ENCODE measurements around the gene CDH4.

CDH4 gene

GRCh38 chr20:61948586-61949362 lies 696.7 kb downstream of the CDH4 start:
- DNase-seq = no peak

DNA sequence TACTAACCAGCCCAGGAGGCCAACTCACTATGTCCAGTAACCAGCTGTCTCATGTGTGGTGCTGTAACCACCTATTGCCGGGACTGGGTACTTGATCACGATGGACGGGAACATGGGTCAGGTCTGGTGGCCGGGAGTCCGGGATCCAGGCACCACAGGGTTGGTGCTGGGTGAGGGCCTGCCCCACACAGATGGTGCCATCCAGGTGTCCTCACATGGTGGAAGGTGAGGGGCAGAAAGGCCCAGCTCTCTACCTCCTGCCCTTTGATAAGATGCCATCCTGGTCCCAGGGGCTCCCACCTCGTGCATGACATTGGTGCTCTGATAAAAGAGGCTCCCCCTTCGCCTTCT lies 697.3 kb downstream of the CDH4 start:
- DNase-seq = no peak

GRCh38 chr20:61949714-61950640 lies 697.9 kb downstream of the CDH4 start:
- DNase-seq = no peak

DNA sequence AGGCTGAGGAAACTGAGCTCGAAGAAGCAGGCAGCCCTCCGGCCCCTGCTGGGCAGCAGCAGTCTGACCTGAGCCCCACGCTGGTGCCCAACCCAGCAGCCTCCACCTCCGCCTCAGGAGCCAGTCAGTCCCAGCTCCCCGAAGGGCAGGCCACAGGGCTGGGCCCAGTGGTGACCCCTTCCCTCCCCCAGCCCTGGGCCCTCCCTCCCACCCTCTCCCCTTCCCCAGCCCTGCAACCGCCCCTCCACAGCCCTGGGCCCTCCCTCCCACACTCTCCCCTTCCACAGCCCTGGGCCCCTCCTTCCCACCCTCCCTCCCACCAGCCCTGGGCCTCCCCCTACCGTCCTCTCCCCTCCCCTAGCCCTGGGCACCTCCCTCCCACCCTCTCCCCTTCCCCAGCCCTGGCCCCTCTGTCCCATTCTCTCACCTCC lies 698.6 kb downstream of the CDH4 start:
- DNase-seq = no peak

DNA sequence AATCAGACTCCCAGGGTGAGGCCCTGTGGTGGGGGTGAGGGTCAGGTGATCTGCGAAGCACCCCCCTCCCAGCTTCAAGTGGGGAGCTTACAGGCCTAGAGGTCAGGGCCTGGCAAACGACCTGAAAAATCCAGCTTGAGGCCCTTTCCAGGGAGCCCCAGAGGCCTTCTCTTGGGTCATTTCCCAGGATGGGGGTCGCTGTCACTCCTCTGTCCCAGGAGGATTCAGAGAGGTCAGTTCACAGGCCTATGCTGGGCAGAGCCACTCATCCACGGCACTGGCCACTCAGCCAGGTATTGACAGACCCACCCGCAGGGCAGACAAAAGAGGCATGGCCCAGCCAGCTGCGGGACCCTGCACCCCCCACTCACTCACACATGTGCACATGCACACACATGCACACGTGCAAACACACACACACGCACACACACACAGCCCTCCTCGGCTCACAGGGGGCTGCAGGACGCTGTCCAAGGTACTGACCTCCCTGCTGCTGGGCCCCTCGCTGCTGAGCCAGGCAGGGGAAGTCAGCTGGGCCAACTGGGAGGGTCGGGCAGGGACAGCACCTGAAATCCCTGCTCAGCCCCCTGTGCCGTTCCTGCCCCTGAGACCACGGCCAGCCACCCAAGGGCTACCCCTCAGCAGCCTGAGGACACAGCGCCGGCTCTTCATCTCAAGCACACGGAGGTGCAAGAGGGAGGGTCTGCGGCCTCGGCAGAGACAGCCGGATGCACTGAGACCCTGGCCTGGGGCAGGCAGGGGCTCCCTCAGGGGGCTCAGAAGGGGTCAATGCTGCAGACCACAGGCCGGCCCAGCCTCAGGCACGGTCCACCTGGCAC lies 699.9 kb downstream of the CDH4 start:
- no peak for DNase-seq

DNA sequence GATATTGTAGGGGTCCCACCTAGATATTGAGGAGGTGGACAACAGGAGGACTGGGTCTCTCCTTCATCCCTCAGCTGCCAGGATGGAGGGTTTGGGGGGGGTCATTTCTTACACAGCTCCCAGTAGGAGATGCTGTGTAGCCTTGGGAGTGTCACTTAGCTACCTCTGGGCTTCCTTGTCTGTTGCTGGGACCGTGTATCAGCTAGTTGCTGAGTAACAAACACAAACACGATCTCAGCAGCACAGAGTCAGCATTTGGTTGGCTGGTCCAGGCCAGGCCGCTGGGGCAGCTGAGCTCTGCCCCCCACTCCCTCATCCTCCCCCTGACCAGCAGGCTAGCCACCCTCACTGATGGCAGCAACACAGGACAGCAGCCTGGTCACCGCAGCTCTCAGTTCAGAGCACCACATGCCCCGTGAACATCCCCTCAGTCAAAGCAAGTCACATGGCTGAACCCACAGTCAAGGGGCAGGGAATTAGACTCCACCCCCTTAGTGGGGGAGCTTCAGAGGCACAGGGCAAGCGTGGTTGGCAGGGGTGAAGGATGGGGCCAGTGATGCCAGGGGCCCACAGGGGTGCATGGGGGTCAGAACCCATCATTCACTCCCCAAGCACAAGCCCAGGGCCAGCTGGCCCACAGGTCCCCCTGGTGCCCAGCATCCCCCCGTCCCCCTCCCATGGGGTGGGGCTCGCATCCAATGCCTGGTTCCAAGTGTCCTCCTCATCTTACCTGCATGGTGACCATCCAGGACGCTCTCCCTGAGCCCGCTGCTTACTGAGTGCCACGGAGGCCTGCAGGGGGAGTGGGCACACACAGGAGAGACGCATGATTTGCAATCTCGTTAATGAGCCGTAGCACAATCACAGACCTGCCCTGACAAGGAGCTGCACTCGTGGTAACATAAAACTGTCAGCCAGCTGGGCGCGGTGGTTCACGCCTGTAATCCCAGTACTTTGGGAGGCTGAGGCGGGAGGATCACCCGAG lies 701.3 kb downstream of the CDH4 start:
- no peak for DNase-seq

DNA sequence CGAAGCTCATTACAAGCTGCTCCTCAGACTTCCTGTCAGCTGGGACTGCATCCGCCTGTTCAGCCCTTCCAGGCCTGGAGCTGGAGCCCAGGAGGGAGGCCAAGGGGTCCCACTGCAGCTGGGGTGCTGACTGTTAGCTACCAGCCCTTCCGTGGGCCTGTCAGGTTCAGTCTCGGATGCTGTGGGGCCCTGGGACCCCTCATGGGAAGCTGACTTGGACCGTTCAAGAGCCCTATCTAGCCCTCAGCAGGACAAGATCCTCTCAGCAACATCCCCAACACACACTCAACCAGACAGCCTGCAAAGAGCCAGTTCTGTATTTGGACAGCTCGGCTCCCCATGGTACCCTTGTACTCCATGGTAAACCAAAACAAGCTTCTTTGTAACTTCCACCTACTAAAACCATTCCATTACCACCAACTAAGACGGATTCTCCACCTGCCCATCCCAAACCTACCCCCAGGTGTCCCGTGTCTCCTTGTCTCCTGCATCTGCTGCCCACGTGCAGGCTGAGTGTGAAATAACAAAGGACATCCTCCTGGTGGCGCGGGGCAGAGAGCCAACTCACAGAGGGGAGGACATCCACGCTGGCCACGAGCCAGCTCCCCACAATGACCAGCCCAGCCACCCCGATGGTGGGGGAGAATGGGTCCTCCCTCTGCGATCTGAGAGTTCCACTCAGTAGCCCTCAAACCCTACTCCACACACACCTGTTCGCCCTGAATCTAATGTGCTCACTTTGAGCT lies 702.4 kb downstream of the CDH4 start:
- no peak for DNase-seq

GRCh38 chr20:61955668-61956395 lies 703.8 kb downstream of the CDH4 start:
- no peak for DNase-seq

DNA sequence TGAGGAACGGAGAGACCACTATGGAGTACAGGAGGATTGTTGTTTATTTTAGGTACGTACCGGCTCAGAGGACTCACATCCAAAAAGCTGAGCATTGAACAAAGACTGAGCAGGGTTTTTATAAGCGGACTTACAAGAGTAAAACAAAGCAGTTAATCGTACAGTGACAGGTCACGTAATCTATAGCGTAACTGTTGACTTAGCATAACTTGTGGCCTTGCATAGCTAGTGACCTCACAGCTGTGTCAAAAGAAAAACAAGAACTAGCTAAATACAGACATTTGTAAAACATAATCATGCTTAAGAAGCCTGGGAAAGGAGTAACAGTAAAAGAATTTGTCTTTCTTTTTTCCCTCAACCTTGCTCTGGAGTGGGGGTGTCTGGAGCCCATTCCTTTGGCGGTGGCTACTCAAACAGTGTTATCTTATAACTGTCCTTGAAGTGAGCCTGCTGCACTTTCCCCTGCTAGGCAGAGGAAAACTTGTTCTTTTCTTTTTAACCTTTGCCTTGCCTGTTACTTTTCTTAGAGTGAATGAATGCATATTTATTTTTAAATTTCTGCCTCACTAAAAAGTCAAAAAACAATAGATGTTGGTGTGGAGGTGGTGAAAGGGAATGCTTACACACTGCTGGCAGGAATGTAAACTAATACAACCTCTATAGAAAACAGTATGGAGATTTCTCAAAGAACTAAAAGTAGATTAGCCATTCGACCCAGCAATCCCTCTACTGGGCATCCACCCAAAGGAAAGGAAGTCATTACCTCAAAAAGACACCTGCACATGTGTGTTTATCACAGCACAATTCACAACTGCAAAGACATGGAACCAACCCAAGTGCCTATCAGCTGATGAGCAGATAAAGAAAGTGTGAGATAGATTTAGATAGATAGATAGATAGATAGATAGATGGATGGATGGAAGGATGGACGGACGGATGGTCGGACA lies 704.6 kb downstream of the CDH4 start:
- no peak for DNase-seq

DNA sequence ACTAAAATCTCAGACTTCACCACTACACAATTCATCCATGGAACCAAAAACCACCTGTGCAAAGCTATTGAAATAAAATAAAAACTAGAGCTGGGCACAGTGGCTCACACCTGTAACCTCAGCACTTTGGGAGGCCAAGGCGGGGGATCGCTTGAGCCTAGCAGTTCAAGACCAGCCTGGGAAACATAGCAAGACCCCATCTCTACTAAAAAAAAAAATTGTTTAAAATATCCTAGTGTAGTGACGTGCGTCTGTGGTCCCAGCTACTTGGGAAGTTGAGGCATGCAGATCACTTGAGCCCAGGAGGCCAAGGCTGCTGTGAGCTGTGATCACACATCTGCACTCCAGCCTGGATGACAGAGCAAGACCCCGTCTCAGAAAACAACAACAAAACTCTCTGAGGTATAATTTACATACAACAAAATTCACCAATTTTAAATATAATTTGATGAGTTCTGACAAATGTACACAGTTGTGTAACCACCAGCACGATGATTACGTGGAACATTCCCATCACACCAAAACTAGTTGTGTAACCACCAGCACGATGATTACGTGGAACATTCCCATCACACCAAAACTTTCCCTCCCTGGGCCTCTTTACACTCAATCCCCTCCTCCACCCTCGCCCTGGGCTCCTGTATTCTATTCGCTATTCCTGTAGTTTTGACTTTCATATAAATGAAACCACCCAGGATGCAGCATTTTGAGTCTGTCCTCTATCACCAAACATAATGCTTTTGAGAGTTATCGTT lies 706.1 kb downstream of the CDH4 start:
- DNase-seq = no peak

GRCh38 chr20:61958773-61959700 lies 707.0 kb downstream of the CDH4 start:
- no peak for DNase-seq

DNA sequence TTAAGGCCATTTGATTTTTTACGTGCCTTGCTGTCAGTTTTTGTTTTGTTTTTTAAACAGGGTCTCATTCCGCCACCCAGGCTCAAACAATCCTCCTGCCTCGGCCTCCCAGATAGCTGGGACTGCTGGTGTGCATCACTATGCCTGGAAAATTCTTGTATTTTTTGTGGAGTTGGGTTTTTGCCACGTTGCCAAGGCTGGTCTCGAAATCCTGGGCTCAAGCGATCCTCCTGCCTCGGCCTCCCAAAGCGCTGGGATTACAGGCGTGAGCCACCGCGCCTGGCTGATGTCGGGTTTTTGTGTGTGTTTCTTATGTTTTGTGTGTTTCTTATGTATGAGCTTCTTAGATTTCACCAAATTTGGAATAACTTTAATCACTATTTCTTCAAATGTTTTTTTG lies 708.8 kb downstream of the CDH4 start:
- DNase-seq = no peak

DNA sequence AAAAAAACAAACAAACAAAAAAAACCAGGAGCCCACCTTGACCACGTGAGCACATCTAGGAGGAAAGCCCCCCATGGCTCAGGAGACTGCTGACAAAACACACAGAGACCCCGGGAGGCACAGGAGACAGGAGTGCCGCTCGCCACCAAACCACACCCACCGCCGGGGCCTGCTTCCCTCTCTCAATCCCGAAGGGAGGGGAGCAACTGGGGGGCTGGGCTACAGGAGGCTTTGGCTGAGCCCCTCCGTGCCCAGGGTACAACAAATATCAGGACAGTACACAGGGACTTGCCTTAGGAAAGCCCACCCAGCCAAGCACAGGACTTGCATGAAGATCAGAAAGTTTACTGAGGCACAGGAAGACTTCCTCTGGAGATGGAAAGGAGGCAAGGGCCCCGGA lies 711.1 kb downstream of the CDH4 start:
- no peak for DNase-seq

DNA sequence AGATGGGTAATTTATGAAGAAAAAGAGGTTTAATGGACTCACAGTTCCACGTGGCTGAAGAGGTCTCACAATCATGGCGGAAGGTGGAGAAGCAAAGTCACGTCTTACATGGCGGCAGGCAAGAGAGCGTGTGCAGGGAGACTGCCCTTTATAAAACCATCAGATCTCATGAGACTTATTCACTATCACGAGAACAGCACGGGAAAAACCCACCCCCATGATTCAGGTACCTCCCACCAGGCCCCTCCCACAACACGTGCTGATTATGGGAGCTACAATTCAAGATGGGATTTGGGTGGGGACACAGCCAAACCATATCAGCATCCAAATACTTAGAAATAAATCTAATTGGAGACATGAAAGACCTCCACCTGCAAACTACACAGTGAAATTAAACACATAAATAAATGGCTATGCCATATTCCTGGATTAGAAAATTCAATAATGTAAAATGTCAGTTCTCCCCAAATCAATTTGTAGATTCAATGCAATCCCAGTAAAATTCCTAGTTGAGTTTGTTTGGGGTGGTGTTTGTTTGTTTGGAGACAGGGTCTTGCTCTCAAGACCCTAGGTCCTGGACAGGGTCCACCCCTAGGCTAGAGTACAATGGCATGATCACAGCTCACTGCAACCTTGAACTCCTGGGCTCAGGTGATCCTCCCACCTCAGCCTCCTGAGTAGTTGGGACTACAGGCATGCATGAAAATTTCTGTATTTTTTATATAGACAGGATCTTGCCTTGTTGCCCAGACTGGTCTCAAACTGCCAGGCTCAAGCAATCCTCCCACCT lies 712.0 kb downstream of the CDH4 start:
- no peak for DNase-seq

DNA sequence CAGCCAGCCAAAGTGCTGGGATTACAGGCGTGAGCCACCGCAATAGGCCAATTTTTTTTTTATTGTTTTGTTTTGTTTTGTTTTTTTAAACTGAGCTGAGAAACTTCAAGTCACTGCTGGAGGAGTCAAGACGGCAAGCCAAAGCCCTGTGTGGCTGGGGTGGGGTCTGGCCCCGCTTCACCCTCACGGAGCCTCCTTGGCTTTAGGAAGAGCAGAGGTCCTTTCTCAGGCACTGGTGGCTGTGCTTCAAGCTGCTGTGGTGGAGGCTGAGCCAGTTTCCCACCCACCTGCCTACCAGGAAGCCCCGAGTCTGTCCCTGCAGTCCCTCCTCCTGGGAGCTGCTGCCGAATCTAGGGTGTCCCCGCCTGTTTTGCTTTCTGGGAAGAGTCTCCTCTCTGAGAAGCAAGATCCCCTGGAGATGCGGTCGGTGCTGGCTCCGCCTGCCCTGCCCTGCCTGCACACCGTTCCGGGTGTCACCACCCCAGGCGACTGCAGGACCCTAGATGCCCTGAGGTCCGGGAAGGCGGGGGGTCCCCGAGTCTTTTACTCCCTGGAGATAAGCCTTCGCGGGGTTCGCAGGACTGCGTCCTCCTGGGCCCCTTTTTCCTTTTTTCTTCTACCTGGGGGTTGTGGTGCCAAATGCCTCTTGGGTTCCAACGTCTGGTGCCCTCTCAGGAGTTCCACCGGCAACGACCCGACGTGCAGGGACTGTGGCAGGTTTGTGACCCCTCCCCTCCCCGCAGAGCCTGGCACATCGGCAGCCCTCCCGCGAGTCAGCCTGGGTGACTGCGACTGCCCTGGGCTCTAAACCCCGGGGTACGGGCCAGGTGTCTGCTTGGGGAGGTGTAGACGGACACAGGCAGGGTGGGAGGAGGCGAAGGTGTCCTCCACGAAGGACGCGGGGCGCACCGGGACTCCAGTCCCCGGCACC lies 712.9 kb downstream of the CDH4 start:
- no peak for DNase-seq
